ENCODE results near the gene NPIPA5. TPM values are rescaled to one million over a fixed set of nuclear protein-coding genes. Genes with fewer than 3 reads are reported as not detected.
A peak's percentile ranks its signal among the peaks of the same experiment; 100 is the strongest.
"Not testable (repeated sequence)": the region's sequence is repeated elsewhere in the genome, so short reads cannot be mapped to it uniquely, and the experiment has no call there.

NPIPA5 gene
- total RNA-seq, 1 donor from 2014 or later: 6.1 TPM

DNA sequence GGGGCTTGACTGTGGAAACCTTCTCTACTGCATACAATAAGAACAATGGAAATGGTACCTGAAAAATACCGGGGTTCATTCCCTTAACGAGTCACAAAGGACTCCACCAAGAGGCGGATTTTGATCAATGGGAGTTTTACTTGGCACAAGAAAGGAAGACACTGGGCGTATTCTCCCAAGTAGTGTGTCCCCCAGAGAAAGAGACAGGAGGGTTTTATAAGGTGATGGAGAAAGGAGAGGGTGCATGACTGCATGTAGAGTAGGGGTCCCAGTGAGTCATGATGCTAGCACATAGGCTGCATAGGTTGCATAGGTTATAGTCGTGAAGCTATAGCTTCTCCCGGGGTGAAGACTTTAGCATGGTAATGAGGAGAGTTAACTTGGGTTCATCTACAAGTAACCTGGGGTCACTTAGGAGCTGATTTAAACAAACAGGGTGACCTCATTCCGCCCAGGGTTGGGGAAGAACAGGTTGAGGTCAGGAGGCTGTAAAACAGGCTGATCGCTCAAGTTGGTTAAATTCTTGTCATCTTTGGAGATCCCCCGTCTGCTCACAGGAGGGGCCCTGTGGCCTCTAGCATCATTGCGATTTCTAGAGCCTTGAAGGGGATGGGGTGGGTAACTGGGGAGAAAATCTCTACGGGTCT, 19.0 kb upstream of the NPIPA5 start:
- no peak for DNase-seq (ENCODE audit: low read depth, low spot score)
- Mint-ChIP-seq H3K36me3 (ENCODE audit: low read depth) (no peaks in the 10 kb centered on the region), H3K27me3 (ENCODE audit: low read depth) (peaks cover 3% of the 10 kb centered on the region), H3K4me3 (peak overlapping the region; percentile 58), H3K4me1 (peaks cover 6% of the 10 kb centered on the region), H3K27ac (ENCODE audit: unreplicated experiment) (no peak overlapping the region), H3K9me3 (no peaks in the 10 kb centered on the region)
- TF ChIP-seq, protein P1, sequence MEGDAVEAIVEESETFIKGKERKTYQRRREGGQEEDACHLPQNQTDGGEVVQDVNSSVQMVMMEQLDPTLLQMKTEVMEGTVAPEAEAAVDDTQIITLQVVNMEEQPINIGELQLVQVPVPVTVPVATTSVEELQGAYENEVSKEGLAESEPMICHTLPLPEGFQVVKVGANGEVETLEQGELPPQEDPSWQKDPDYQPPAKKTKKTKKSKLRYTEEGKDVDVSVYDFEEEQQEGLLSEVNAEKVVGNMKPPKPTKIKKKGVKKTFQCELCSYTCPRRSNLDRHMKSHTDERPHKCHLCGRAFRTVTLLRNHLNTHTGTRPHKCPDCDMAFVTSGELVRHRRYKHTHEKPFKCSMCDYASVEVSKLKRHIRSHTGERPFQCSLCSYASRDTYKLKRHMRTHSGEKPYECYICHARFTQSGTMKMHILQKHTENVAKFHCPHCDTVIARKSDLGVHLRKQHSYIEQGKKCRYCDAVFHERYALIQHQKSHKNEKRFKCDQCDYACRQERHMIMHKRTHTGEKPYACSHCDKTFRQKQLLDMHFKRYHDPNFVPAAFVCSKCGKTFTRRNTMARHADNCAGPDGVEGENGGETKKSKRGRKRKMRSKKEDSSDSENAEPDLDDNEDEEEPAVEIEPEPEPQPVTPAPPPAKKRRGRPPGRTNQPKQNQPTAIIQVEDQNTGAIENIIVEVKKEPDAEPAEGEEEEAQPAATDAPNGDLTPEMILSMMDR (conservative IDR thresholded peaks at IDR 0.05): no peak

DNA sequence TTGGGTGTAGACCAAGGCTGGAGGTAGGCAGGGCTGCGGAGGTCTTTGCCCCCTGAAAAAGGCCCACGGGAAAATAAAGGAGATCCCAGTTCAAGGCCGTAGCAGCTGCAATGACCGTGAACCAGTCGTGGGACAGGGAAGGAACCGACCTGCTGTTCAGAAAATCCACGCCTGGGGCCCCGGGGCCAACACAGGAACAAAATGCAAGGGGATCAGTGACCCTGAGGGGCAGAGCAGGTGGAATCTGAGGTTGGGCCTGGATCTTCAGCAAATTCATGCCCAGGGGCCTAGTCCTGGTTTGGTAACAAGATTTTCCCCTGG, 18.4 kb upstream of the NPIPA5 start:
- DNase-seq (ENCODE audit: low read depth, low spot score); H3K9me3 Mint-ChIP-seq; H3K36me3 Mint-ChIP-seq (ENCODE audit: low read depth); H3K4me1 Mint-ChIP-seq; H3K27ac Mint-ChIP-seq (ENCODE audit: unreplicated experiment); H3K27me3 Mint-ChIP-seq (ENCODE audit: low read depth): not testable (repeated sequence)
- H3K4me3 Mint-ChIP-seq: peak overlapping the region; percentile 58

DNA sequence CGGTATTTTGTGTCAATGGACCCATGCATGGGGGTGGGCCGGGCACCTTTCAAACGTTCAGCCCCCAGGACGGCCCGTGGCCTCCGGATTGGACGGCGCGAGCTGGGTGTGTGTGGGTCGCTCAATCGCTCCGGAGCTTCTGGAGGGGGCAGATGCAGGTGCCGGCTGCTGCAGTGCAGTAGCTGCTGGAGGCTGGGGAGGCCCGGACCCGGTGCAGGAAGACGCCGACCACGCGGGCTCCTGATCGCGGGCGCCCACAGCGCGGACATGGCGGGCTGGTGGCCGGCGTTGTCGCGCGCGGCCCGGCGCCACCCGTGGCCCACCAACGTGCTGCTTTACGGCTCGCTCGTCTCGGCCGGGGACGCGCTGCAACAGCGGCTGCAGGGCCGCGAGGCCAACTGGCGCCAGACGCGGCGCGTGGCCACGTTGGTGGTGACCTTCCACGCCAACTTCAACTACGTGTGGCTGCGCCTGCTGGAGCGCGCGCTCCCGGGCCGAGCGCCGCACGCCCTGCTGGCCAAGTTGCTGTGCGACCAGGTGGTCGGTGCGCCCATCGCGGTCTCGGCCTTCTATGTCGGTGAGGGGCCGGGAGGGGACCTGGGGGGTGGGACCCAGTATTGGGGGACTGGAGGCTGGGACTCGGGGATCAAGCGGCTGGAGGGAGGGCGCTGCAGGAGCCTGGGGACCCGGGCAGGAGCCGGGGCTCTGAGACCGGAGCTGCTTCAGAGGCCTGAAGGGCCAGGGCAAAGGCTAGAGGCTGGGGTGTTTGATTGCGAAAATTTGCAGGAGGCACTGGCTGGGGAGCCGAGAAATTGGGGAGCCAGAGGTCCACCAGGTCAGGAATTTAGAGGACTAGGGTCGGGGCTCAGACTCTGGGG, 17.8 kb upstream of the NPIPA5 start, which contains the start of gene MPV17L:
Gene MPV17L, plus strand, starts transcription at position 124 of the 878 bp plus-strand sequence. Its CDS starts 144 bp downstream, at position 268.
- peak; percentile 28 for DNase-seq (ENCODE audit: low read depth, low spot score)
- not testable (repeated sequence) for H3K27me3 Mint-ChIP-seq (ENCODE audit: low read depth); H3K36me3 Mint-ChIP-seq (ENCODE audit: low read depth); H3K4me1 Mint-ChIP-seq; H3K9me3 Mint-ChIP-seq; H3K27ac Mint-ChIP-seq (ENCODE audit: unreplicated experiment)
- H3K4me3 Mint-ChIP-seq: peak within 1 kb of the TSS; percentile 80

DNA sequence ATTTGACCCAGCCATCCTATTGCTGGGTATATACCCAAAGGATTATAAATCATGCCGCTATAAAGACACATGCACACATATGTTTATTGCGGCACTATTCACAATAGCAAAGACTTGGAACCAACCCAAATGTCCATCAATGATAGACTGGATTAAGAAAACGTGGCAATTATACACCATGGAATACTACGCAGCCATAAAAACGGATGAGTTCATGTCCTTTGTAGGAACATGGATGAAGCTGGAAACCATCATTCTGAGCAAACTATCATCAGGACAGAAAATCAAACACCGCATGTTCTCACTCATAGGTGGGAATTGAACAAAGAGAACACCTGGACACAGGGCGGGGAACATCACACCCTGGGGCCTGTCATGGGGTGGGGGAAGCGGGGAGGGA, 14.9 kb upstream of the NPIPA5 start:
- H3K36me3 Mint-ChIP-seq (ENCODE audit: low read depth): not testable (repeated sequence)

DNA sequence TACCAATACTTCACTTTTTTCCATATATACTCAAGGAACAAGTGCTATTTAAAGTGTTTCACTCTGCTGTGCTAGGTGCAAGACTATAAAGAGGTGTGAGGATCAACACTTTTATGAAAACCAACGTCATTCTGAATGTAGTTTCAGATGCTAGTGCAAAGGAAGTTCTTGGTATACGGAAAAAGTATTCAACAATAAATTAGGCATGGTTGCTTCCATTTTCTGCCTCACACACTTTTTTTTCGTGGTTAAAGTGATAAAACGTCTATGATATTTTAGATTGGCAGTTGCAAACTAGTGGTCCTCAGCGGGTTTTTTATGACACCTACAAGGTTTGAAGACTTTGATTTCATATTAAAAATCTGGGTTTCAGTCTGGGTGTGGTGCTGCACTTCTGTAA, 11.8 kb upstream of the NPIPA5 start:
- H3K36me3 Mint-ChIP-seq (ENCODE audit: low read depth); DNase-seq (ENCODE audit: low read depth, low spot score); H3K4me1 Mint-ChIP-seq; H3K27me3 Mint-ChIP-seq (ENCODE audit: low read depth); H3K4me3 Mint-ChIP-seq; H3K27ac Mint-ChIP-seq (ENCODE audit: unreplicated experiment); H3K9me3 Mint-ChIP-seq: not testable (repeated sequence)

More for the DNA sequence above, 14.9 kb upstream of the NPIPA5 start:
- not testable (repeated sequence) for H3K4me3 Mint-ChIP-seq; H3K4me1 Mint-ChIP-seq; H3K27me3 Mint-ChIP-seq (ENCODE audit: low read depth); H3K27ac Mint-ChIP-seq (ENCODE audit: unreplicated experiment); DNase-seq (ENCODE audit: low read depth, low spot score); H3K9me3 Mint-ChIP-seq

DNA sequence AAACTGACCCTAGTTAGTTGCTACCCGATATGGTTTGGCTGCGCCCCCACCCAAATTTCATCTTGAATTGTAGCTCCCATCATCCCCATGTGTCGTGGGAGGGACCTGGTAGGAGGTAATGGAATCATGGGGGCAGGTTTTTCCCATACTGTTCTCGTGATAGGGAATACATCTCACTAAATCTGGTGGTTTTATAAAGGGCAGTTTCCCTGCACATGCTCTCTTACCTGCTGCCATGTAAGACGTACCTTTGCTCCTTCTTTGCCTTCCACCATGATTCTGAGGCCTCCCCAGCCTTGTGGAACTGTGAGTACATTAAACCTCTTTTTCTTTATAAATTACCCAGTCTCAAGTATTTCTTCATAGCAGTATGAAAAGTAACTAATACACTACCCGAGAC, 10.0 kb upstream of the NPIPA5 start:
- not testable (repeated sequence) for H3K4me1 Mint-ChIP-seq; H3K36me3 Mint-ChIP-seq (ENCODE audit: low read depth); H3K27ac Mint-ChIP-seq (ENCODE audit: unreplicated experiment); H3K27me3 Mint-ChIP-seq (ENCODE audit: low read depth); H3K9me3 Mint-ChIP-seq; DNase-seq (ENCODE audit: low read depth, low spot score); H3K4me3 Mint-ChIP-seq

DNA sequence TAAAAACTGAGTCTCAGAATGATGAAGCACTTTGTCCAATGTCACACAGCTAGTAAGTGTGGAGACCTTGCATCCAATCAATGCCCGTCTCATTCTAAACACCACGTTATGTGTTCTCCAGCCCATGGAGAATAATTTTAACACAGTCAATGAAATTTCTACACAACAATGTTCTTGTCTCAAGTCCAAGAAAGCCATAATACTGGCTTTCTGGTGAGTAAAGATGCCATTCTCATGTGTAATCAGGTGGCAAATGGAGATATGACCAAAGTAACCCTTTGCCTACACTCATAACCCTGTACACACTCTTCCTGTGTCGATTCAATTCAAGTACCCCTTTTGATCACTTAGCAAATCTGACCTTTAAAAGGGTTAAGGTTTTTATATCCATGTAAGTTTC, 4.7 kb upstream of the NPIPA5 start:
- H3K9me3 Mint-ChIP-seq, H3K4me3 Mint-ChIP-seq: not testable (repeated sequence)

DNA sequence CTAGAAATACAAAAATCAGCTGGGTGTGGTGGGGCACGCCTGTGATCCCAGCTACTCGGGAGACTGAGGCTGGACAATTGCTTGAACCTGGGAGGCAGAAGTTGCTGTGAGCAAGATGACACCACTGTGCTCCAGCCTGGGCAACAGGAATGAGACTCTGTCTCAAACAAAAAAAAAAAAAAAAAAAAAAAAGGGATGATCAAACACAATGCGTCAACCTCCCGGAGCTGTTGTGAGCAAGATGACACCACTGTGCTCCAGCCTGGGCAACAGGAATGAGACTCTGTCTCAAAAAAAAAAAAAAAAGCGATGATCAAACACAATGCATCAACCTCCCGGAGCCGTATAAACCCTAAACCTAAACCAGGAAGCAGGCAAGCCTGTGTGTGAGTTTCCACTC, 20.6 kb downstream of the NPIPA5 start:
- H3K27ac Mint-ChIP-seq (ENCODE audit: unreplicated experiment); H3K4me1 Mint-ChIP-seq; DNase-seq (ENCODE audit: low read depth, low spot score); H3K9me3 Mint-ChIP-seq; H3K4me3 Mint-ChIP-seq; H3K36me3 Mint-ChIP-seq (ENCODE audit: low read depth); H3K27me3 Mint-ChIP-seq (ENCODE audit: low read depth): not testable (repeated sequence)

More for the DNA sequence above, 4.7 kb upstream of the NPIPA5 start:
- not testable (repeated sequence) for DNase-seq (ENCODE audit: low read depth, low spot score); H3K27me3 Mint-ChIP-seq (ENCODE audit: low read depth); H3K4me1 Mint-ChIP-seq; H3K27ac Mint-ChIP-seq (ENCODE audit: unreplicated experiment); H3K36me3 Mint-ChIP-seq (ENCODE audit: low read depth)

DNA sequence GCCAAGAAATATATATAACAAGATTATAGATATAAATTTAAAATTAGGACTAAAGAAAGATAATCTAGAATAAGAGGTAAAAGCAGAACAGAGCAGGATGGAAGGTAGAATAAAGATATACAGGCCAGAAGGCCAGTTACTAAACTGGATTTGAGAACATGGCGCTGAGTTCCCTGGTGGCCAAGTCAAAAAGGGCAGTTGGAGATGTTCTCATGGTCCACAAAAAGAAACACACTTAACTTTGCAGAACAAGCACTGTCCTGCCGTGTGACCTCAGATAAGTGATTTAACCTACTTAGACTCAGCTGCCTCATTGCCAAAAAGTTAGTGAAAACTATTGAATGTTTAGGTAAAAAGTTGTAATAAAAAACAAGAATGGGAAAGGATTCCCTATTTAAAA, 23.2 kb downstream of the NPIPA5 start:
- not testable (repeated sequence) for H3K4me1 Mint-ChIP-seq; H3K4me3 Mint-ChIP-seq; DNase-seq (ENCODE audit: low read depth, low spot score); H3K27ac Mint-ChIP-seq (ENCODE audit: unreplicated experiment); H3K36me3 Mint-ChIP-seq (ENCODE audit: low read depth); H3K9me3 Mint-ChIP-seq; H3K27me3 Mint-ChIP-seq (ENCODE audit: low read depth)

DNA sequence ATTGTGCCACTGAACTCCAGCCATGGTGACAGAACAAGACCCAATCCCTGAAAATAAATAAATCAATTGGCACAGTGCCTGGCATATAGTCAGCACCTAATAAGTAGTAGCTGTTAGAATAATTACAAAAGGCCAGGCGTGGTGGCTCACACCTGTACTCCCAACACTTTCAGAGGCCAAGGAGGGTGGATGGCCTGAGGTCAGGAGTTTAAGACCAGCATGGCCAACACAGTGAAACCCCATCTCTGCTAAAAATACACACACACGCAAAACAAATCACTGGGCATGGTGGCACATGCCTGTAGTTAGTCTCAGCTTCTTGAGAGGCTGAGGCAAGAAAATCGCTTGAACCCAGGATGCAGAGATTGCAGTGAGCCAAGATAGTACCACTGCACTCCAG, 25.2 kb downstream of the NPIPA5 start:
- not testable (repeated sequence) for H3K36me3 Mint-ChIP-seq (ENCODE audit: low read depth); H3K27ac Mint-ChIP-seq (ENCODE audit: unreplicated experiment); H3K4me3 Mint-ChIP-seq; H3K27me3 Mint-ChIP-seq (ENCODE audit: low read depth); DNase-seq (ENCODE audit: low read depth, low spot score); H3K9me3 Mint-ChIP-seq; H3K4me1 Mint-ChIP-seq

DNA sequence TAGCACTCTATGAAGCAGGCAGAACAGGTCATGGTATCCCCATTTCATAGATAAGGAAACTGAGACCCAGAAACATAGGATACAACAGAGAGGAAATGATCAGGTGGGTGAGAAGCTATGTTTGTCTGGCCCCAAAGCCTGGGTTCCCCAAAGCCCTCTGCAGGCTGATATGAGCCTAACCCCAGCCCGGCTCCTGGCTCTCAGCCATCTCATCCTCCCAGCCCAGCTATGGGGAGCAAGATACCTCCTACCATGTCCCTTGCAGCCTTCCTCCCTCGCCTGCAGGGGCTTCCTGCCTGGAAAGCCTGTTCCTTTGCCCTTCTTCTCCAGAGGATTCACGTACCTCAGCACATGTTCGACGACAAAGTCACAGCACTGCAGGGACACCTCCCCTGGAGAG, 26.3 kb downstream of the NPIPA5 start:
- H3K9me3 Mint-ChIP-seq: not testable (repeated sequence)

DNA sequence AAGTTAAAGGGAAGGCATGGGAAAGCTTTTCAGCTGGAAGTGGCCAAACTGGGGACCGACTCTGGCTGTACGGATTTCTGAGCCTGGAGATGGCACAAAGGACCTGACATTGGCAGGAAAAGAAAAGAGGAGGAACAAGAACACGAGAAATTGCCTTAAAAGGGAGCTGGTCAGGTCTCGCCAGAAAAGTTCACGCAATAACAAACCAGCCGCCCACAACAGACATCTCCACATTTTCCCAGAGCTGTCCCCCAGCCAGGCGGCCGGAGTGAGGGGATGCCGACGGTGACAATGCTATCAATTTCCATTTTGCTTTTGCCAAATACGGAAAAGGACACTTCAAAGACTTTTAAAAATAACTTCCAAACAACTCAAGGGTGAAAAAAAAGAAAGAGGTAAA, 26.8 kb downstream of the NPIPA5 start:
- H3K4me1 Mint-ChIP-seq, H3K9me3 Mint-ChIP-seq: not testable (repeated sequence)

More for the DNA sequence above, 26.3 kb downstream of the NPIPA5 start:
- DNase-seq (ENCODE audit: low read depth, low spot score); H3K4me3 Mint-ChIP-seq; H3K27ac Mint-ChIP-seq (ENCODE audit: unreplicated experiment); H3K36me3 Mint-ChIP-seq (ENCODE audit: low read depth); H3K27me3 Mint-ChIP-seq (ENCODE audit: low read depth); H3K4me1 Mint-ChIP-seq: not testable (repeated sequence)

DNA sequence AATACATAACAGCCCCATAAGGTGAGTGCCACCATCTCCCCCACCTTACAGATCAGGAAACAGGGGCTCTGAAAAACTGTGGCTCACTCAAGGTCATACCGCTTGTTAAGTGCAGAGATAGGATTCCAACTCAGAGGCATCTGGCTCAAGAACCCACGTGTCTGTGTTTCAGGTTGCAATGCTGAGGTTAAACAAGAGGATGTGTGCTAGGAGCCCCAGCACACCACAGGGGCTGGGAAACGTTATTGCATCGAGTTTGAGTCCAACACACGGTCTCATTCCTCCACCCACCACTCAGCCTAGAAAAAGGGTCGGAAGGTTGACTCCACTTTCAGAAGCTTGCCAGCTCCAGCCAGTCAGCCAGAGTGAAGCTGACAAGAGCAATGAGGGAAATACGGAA, 29.4 kb downstream of the NPIPA5 start:
- not testable (repeated sequence) for H3K27ac Mint-ChIP-seq (ENCODE audit: unreplicated experiment); H3K36me3 Mint-ChIP-seq (ENCODE audit: low read depth); H3K4me3 Mint-ChIP-seq; H3K9me3 Mint-ChIP-seq; H3K4me1 Mint-ChIP-seq; DNase-seq (ENCODE audit: low read depth, low spot score); H3K27me3 Mint-ChIP-seq (ENCODE audit: low read depth)

More for the DNA sequence above, 26.8 kb downstream of the NPIPA5 start:
- H3K36me3 Mint-ChIP-seq (ENCODE audit: low read depth); H3K27me3 Mint-ChIP-seq (ENCODE audit: low read depth); DNase-seq (ENCODE audit: low read depth, low spot score); H3K4me3 Mint-ChIP-seq; H3K27ac Mint-ChIP-seq (ENCODE audit: unreplicated experiment): not testable (repeated sequence)
